HG03039 (cell line): ENCODE results near the gene FOLH1.
"Not testable (repeated sequence)": the region's sequence is repeated elsewhere in the genome, so short reads cannot be mapped to it uniquely, and the experiment has no call there.

Experiments used
- ATAC-seq: cut with Tn5 transposase; IDR thresholded peaks from one replicate; pipeline ENCODE4 v1.9.1; 2021; ENCODE audit warnings: mild to moderate bottlenecking, moderate library complexity; ENCODE audit not compliant: unreplicated experiment

The FOLH1 gene

GRCh38 chr11:49184756-49185155 is 23.6 kb downstream of the FOLH1 start:
- not testable (repeated sequence) for ATAC-seq

- not testable (repeated sequence) for ATAC-seq
Measured at GRCh38 chr11:49177936-49178335, 30.5 kb downstream of the FOLH1 start.

- ATAC-seq: not testable (repeated sequence)
Measured at GRCh38 chr11:49175378-49175777, 33.0 kb downstream of the FOLH1 start.

GRCh38 chr11:49174691-49175366 is 33.6 kb downstream of the FOLH1 start:
- not testable (repeated sequence) for ATAC-seq

- ATAC-seq: not testable (repeated sequence)
Measured at GRCh38 chr11:49171613-49172012, 36.8 kb downstream of the FOLH1 start.

GRCh38 chr11:49169579-49169978 is 38.8 kb downstream of the FOLH1 start:
- not testable (repeated sequence) for ATAC-seq

- ATAC-seq: not testable (repeated sequence)
Measured at GRCh38 chr11:49168992-49169391, 39.4 kb downstream of the FOLH1 start.

- no peak for ATAC-seq
Measured at GRCh38 chr11:49151211-49151610, 57.2 kb downstream of the FOLH1 start.

- ATAC-seq: not testable (repeated sequence)
Measured at GRCh38 chr11:49102356-49102755, 106.0 kb downstream of the FOLH1 start.
